Sigmoid colon (tissue), 4 donors: ENCODE measurements around the gene ZNF836.

Source experiments
- POLR2A ChIP-seq, 2 donors: fragments of 450-650 bp; IDR thresholded peaks; one replicate each; pipeline ENCODE4 v1.6.1; 2016; ENCODE audit warnings: antibody characterized with exemption in 2 of 2, mild to moderate bottlenecking in 2 of 2, moderate library complexity in 2 of 2
- POLR2AphosphoS5 ChIP-seq, 4 donors: sonication (generic); formaldehyde crosslinking; IDR thresholded peaks; one replicate each; pipeline ENCODE4 v1.6.1; 2017; ENCODE audit warnings: antibody characterized with exemption in 4 of 4
- TF ChIP-seq, protein P1 (sequence below), 4 experiments: fragments of 450-650 bp in 3 of 4; fragments of 200-600 bp in 1 of 4; IDR thresholded peaks; one replicate each; pipeline ENCODE4 v1.5.1; 2016 to 2019; ENCODE audit warnings: antibody characterized with exemption in 4 of 4, mild to moderate bottlenecking in 3 of 4, moderate library complexity in 2 of 4

DNA sequence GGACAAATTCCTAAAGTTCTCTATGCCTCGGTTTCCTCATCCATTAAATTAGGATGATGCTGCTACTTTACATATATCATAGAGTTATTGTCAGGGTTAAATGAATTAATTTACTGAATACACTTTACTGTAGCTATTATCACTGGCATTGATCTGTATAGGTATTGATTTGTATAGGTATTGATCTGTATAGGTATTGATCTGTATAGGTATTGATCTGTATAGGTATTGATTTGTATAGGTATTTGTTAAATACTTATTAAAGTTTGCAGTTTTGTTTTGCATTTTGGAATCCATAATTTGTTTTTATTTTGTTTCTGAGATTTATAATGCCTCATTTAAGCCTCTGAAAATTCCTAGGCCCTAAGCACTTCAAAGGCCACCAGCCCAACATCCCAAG is 16.0 kb upstream of the ZNF836 start:
- TF ChIP-seq, protein P1, sequence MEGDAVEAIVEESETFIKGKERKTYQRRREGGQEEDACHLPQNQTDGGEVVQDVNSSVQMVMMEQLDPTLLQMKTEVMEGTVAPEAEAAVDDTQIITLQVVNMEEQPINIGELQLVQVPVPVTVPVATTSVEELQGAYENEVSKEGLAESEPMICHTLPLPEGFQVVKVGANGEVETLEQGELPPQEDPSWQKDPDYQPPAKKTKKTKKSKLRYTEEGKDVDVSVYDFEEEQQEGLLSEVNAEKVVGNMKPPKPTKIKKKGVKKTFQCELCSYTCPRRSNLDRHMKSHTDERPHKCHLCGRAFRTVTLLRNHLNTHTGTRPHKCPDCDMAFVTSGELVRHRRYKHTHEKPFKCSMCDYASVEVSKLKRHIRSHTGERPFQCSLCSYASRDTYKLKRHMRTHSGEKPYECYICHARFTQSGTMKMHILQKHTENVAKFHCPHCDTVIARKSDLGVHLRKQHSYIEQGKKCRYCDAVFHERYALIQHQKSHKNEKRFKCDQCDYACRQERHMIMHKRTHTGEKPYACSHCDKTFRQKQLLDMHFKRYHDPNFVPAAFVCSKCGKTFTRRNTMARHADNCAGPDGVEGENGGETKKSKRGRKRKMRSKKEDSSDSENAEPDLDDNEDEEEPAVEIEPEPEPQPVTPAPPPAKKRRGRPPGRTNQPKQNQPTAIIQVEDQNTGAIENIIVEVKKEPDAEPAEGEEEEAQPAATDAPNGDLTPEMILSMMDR (IDR thresholded peaks at IDR 0.05): no peak
- TF ChIP-seq POLR2A (IDR thresholded peaks at IDR 0.05) (no peak), POLR2AphosphoS5 (IDR thresholded peaks at IDR 0.05) (no peak)
